Skeletal muscle tissue (tissue), 4 donors: ENCODE measurements around the gene NDUFV3. TPM values are rescaled to one million over a fixed set of nuclear protein-coding genes. Genes with fewer than 3 reads are reported as not detected.

Experiments
- H3K27ac ChIP-seq: one replicate; pipeline ENCODE4 v1.7.0; 2013; ENCODE audit warnings: mild to moderate bottlenecking, low read depth, low read length, inconsistent platforms
- H3K27me3 ChIP-seq, 3 donors: one replicate each; pipeline ENCODE4 v1.7.0; 2013; ENCODE audit warnings: low read length in 3 of 3; ENCODE audit not compliant: control insufficient read depth in 3 of 3, insufficient read depth in 3 of 3
- H3K36me3 ChIP-seq, 3 donors: one replicate each; pipeline ENCODE4 v1.7.0; 2013; ENCODE audit warnings: low read length in 3 of 3; ENCODE audit not compliant: control insufficient read depth in 3 of 3, insufficient read depth in 3 of 3
- H3K4me1 ChIP-seq, 3 donors: one replicate each; pipeline ENCODE4 v1.7.0; 2013; ENCODE audit warnings: low read length in 3 of 3, mild to moderate bottlenecking in 3 of 3; ENCODE audit not compliant: control insufficient read depth in 3 of 3, insufficient read depth in 3 of 3
- H3K4me3 ChIP-seq, 3 donors: one replicate each; pipeline ENCODE4 v1.7.0; 2013; ENCODE audit warnings: low read length in 3 of 3
- H3K9ac ChIP-seq, 3 donors: one replicate each; pipeline ENCODE4 v1.7.0; 2013; ENCODE audit warnings: low read length in 3 of 3, mild to moderate bottlenecking in 3 of 3, moderate library complexity in 2 of 3, low read depth in 1 of 3
- H3K9me3 ChIP-seq, 3 donors: one replicate each; pipeline ENCODE4 v1.7.0; 2013; ENCODE audit warnings: low read length in 3 of 3; ENCODE audit not compliant: control insufficient read depth in 3 of 3
- total RNA-seq: library from RNA; depleted of rRNA; stranded (reverse); fragments of >200 nt; gene quantifications from one replicate; pipeline ENCODE4 v1.2.3, GENCODE V29; 2014
- donor health status: Osteomylitis.

Gene NDUFV3
- total RNA-seq, 1 donor from 2014 or later, result 45.9 TPM

DNA sequence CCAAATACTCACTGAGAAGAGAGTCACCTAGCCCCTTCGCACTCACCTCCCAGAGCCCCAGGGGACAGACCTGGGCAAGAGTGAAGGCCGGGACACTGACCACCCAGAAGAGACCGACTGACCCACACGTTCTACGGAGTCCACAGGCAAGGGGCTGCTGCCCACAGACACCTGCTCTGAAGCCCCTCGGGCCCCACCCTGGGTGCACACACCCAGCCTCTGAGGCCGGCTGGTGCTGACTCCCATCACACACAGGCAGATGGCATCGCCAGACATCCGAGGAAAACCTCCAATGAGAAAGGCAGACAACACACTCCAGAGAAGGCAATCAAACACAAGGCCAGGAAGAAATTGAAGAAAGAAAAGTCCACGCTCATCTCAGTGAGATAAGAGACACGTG lies 35.9 kb upstream of the NDUFV3 start:
- H3K36me3 ChIP-seq, result peaks cover 52 to 69% (median 68%) of the 10 kb centered on the region in 3 donors
- H3K4me1 ChIP-seq, result no peaks in the 10 kb centered on the region
- no peak overlapping the region for H3K4me3 ChIP-seq
- no peaks in the 10 kb centered on the region for H3K27me3 ChIP-seq
- H3K9me3 ChIP-seq, result no peaks in the 10 kb centered on the region
- H3K9ac ChIP-seq, result no peak overlapping the region
- no peak overlapping the region for H3K27ac ChIP-seq

- Histone ChIP-seq H3K4me3 (no peak overlapping the region), H3K9ac (no peak overlapping the region), H3K27ac (no peak overlapping the region), H3K27me3 (no peaks in the 10 kb centered on the region), H3K36me3 (peaks cover 54 to 71% (median 70%) of the 10 kb centered on the region in 3 donors), H3K9me3 (no peaks in the 10 kb centered on the region), H3K4me1 (no peaks in the 10 kb centered on the region)
These were observed 34.8 kb upstream of the NDUFV3 start for GRCh38 chr21:42858185-42858847.

DNA sequence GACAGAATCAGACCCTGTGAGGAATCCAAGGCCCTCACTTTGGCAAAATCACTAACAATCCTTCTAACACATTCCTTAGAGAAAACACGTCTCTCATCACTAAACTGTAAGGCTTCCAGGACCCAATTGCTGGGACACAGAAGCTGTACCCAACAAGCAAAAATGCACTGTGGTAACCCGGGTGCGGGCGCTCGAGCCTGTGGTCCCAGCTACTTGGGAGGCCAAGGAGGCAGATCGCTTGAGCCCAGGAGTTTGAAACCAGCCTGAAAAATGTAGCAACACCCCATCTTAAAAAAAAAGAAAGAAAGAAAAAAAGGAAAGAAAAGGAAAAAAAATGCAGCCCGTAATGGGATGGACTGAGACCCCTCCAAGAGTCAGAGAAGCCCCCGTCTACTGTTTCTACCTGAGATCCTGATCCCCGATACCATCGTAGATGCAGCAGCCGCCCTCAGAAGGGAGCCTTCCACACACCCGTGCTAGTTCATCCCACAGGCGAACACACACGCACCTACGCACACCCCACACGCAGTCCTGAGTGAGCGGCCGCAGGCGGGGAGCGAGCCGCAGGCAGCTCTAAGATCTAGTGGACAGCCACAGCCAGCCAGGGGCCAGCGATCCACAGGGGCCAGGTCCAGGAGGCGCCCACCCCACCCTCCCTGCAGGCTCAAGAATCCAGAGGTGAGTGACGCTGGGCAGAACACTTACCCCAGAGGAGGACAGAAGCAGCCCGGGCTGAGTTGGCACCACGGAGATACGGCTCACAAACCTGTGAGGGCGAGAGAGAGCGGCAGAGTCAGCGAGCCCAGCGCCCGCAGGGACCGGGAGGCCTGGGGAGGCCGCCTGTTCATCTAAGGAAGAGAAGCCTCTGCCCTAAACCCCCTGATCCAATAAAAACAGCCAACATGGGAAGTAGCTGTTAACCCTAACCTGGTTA lies 33.9 kb upstream of the NDUFV3 start:
- no peak overlapping the region for H3K4me3 ChIP-seq
- H3K4me1 ChIP-seq, result no peaks in the 10 kb centered on the region
- peaks cover 46 to 63% (median 63%) of the 10 kb centered on the region in 3 donors for H3K36me3 ChIP-seq
- H3K27me3 ChIP-seq, result no peaks in the 10 kb centered on the region
- no peak overlapping the region for H3K9ac ChIP-seq
- no peaks in the 10 kb centered on the region for H3K9me3 ChIP-seq
- no peak overlapping the region for H3K27ac ChIP-seq

DNA sequence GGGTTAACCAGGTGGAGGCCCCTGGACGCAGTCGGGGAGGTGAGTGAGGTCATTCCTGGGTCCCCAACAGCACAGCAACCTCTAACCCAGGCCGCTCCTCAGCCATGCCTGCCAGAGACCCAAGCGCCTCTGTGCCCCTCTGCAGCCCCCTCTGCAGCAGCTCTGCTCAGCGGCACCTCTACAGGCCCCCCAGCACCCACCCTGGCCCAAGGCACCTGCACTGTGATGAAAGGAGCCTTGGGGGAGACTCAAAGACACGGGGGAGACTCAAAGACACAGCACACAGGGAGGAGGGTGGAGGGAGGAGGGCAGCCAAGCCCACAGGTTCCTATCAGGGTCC lies 33.2 kb upstream of the NDUFV3 start:
- H3K4me1 ChIP-seq, result no peaks in the 10 kb centered on the region
- H3K9me3 ChIP-seq, result no peaks in the 10 kb centered on the region
- H3K36me3 ChIP-seq, result peaks cover 40 to 57% (median 56%) of the 10 kb centered on the region in 3 donors
- H3K9ac ChIP-seq, result no peak overlapping the region
- no peak overlapping the region for H3K4me3 ChIP-seq
- no peak overlapping the region for H3K27ac ChIP-seq
- no peaks in the 10 kb centered on the region for H3K27me3 ChIP-seq

GRCh38 chr21:42860345-42860744 lies 32.8 kb upstream of the NDUFV3 start:
- H3K27ac ChIP-seq, result no peak overlapping the region
- H3K9me3 ChIP-seq, result no peaks in the 10 kb centered on the region
- no peak overlapping the region for H3K9ac ChIP-seq
- H3K27me3 ChIP-seq, result no peaks in the 10 kb centered on the region
- no peak overlapping the region for H3K4me3 ChIP-seq
- peaks cover 36 to 52% (median 51%) of the 10 kb centered on the region in 3 donors for H3K36me3 ChIP-seq
- H3K4me1 ChIP-seq, result peaks cover 0 to 4% (median 3%) of the 10 kb centered on the region in 3 donors

- no peaks in the 10 kb centered on the region for H3K9me3 ChIP-seq
- H3K36me3 ChIP-seq, result peaks cover 29 to 47% (median 46%) of the 10 kb centered on the region in 3 donors
- H3K4me1 ChIP-seq, result peaks cover 5 to 11% (median 8%) of the 10 kb centered on the region in 3 donors
- H3K27me3 ChIP-seq, result no peaks in the 10 kb centered on the region
- no peak overlapping the region for H3K4me3 ChIP-seq
- no peak overlapping the region for H3K27ac ChIP-seq
- H3K9ac ChIP-seq, result no peak overlapping the region
These were observed 31.7 kb upstream of the NDUFV3 start for GRCh38 chr21:42861311-42861847.

- Histone ChIP-seq H3K4me1 (peaks cover 5 to 11% (median 8%) of the 10 kb centered on the region in 3 donors), H3K36me3 (peaks cover 26 to 43% (median 42%) of the 10 kb centered on the region in 3 donors), H3K9me3 (no peaks in the 10 kb centered on the region), H3K27me3 (no peaks in the 10 kb centered on the region), H3K9ac (no peak overlapping the region), H3K27ac (no peak overlapping the region), H3K4me3 (no peak overlapping the region)
These were observed 31.2 kb upstream of the NDUFV3 start for GRCh38 chr21:42861848-42862400.

- peak overlapping the region in 1 of 3 donors; percentile 8 for H3K9ac ChIP-seq
- no peak overlapping the region for H3K27ac ChIP-seq
- no peaks in the 10 kb centered on the region for H3K27me3 ChIP-seq
- no peaks in the 10 kb centered on the region for H3K9me3 ChIP-seq
- peaks cover 27 to 41% (median 38%) of the 10 kb centered on the region in 3 donors for H3K36me3 ChIP-seq
- H3K4me3 ChIP-seq, result no peak overlapping the region
- peaks cover 5 to 11% (median 8%) of the 10 kb centered on the region in 3 donors for H3K4me1 ChIP-seq
These were observed 30.2 kb upstream of the NDUFV3 start for GRCh38 chr21:42862774-42863503.

- Histone ChIP-seq H3K27ac (no peak overlapping the region), H3K27me3 (no peaks in the 10 kb centered on the region), H3K4me3 (no peak overlapping the region), H3K9ac (no peak overlapping the region), H3K9me3 (no peaks in the 10 kb centered on the region), H3K36me3 (peaks cover 27 to 39% (median 38%) of the 10 kb centered on the region in 3 donors), H3K4me1 (peaks cover 5 to 11% (median 8%) of the 10 kb centered on the region in 3 donors)
These were observed 29.6 kb upstream of the NDUFV3 start for GRCh38 chr21:42863504-42863870.
